Stimulated activated CD8-positive, alpha-beta memory T cell treated with anti-CD3 and anti-CD28 coated beads, Interleukin-7, amount 100 ng/mL, for 48 hours (primary cell): ENCODE measurements around the gene PXMP2.
"Not testable (repeated sequence)": the region's sequence is repeated elsewhere in the genome, so short reads cannot be mapped to it uniquely, and the experiment has no call there.

Source experiments
- DNase-seq, 2 donors: peaks; one replicate each; pipeline ENCODE4 v3.0.0-alpha.2; 2020; ENCODE audit warnings: low read depth in 1 of 2; ENCODE audit errors: extremely low read depth in 1 of 2

PXMP2 gene

DNA sequence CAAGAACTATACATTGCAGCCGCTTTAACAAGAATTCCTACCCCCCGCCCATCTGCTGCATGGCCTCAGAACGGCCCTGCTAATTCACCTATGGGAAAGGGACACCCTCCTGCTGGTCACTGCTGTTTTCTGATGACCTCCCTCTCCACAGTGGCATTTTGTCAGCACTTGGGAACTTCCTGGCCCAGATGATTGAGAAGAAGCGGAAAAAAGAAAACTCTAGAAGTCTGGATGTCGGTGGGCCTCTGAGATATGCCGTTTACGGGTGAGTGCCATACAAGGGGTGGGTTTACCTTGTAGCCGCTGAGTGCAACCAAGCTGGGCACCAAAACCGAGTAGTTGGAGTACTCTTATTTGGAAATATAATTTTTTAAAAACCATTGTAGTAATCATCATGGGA is 2.7 kb downstream of the PXMP2 start:
- DNase-seq: no peak

DNA sequence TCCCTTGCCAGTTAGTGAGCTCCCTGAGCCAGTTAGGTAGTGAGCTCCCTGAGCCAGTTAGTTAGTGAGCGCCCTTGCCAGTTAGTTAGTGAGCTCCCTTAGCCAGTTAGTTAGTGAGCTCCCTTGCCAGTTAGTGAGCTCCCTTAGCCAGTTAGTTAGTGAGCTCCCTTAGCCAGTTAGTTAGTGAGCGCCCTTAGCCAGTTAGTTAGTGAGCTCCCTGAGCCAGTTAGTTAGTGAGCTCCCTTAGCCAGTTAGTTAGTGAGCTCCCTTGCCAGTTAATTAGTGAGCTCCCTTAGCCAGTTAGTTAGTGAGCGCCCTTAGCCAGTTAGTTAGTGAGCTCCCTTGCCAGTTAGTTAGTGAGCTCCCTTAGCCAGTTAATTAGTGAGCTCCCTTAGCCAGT is 4.6 kb downstream of the PXMP2 start:
- DNase-seq: not testable (repeated sequence)

DNA sequence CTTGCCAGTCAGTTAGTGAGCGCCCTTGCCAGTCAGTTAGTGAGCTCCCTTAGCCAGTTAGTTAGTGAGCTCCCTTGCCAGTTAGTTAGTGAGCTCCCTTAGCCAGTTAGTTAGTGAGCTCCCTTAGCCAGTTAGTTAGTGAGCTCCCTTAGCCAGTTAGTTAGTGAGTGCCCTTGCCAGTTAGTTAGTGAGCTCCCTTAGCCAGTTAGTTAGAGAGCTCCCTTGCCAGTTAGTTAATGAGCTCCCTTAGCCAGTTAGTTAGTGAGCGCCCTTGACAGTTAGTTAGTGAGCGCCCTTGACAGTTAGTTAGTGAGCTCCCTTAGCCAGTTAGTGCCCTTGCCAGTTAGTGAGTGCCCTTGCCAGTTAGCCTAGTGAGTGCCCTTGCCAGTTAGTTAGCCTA is 7.5 kb downstream of the PXMP2 start:
- not testable (repeated sequence) for DNase-seq

DNA sequence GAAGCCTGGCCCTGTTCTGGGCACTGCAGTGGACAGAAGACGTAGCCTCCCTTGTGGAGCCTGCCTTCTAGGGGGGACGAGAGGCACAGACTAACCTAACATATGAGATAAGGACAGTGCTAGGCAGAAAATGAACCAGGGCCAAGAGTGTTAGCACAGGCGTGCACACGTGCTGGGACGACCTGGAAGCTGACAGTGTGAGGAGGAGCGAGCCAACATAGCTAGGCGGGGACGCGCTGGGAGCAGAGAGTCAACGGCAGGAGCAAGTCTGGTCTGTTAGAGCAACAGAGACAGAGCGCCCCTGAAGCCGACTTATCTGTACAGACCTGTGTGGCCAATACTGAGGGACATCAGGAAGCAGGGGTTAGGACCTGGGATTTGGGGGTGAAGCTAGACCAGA is 8.0 kb downstream of the PXMP2 start:
- no peak for DNase-seq

DNA sequence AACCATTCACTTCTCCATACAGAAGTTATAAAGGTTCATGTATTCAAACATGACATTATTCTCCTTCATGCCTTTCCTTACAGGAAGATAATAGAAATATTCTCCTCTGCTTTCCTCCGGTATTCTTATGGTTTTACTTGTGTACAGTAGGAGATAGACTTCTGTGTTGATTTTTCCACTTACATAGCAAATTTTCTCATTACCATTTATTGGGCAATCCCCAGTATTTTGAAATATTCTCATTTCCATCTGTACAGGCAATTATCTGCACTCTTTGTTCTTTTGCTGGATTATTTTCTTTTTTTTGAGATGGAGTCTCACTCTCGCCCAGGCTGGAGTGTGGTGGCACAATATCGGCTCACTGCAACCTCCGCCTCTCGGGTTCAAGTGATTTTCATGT is 11.0 kb downstream of the PXMP2 start:
- no peak for DNase-seq

DNA sequence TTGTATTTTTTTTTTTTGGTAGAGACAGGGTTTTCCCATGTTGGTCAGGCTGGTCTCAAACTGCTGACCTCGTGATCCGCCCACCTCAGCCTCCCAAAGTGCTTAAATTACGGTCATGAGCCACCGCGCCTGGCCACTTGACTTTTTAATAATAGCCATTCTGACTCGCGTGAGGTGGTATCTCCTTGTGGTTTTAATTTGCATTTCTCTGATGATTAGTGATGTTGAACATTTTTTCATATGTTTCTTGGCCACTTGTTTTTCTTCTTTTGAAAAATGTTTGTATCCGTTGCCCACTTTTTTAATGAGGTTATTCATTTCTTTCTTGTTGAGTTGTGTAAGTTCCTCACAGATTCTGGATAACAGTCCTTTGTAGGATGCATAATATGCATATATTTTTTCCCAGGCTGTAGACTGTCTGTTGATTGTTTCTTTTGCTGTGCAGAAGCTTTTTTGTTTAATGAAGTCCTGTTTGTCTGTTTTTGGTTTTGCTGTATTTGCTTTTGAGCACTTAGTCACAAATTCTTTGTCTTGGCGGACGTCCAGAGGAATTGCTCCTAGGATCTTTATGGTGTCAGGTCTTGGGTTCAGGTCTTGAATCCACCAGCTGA is 12.9 kb downstream of the PXMP2 start:
- no peak for DNase-seq

DNA sequence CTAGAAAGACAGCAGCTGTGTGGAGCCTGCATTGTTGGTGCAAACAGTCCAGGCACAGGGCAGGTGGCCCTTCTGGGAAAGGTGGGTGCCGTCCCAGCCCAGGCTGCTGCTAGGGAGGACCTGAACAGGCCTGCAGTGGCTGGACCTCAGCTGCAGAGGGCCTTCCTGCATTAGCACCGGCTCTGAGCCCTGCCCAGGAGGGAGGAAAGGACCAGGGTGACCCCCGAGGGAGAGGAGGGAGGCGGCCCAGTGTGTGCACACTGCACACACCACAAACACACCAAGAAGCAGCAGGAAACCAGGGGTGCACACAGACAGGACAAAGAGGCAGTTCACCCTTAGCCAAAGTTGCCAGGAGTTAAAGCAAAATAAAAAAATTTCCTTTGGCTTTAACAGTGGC is 15.3 kb downstream of the PXMP2 start:
- no peak for DNase-seq

DNA sequence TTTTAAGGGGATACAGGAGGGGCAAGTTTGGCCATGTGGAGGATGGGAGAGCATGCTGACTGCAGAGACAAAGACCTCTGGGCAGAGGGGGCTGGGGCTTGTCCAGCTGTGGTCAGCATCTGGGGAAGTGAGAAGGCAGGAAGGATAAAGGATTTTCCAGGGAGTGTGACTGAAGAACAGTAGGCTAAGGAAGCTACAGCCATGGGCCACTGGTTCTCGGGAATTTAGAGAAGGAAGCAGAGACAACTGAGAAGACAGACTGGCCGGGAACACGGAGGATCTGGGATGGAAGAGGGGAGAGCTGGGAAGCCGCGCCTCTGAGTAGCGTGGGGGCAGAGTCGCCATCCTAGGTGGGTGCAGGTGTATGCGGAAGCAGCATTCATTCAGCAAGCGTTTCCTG is 16.3 kb downstream of the PXMP2 start:
- no peak for DNase-seq

DNA sequence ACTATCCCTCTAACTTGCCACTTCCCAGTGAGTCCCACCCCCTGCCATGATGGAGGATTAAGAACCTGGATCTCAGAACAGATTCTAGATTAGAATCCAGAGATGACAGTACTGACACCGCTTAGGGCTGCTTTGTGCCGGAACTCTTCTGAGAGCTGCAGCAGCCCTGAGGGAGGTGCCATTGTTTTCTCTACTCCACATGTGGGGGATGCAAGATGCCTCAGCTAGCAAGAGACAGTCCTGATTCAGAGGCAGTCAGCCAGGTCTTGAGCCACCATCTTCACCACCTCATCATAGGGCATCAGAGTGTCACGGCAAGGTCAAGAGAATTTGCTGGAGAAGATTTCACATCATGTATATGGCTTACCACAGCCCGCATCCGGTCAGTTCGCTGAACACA is 19.9 kb downstream of the PXMP2 start:
- no peak for DNase-seq

DNA sequence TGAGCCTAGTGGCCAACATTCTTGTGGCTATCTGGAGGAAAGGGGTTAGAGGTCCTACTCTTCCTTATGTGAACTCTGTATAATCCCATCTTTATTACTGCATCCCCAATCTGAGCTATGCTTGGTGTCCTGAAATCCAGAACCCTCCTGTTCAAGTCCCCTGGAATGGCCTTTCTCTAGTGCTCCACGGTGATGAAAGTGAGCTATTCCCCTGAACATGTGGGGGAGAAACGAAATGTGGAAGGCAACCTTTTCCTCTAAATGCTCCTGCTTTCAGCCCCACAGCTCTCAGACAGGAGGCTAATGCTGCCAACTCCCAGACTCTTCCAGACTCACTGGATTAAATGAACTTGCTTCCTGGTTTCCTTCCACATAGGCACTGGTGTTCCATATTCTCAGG is 20.8 kb downstream of the PXMP2 start:
- no peak for DNase-seq

DNA sequence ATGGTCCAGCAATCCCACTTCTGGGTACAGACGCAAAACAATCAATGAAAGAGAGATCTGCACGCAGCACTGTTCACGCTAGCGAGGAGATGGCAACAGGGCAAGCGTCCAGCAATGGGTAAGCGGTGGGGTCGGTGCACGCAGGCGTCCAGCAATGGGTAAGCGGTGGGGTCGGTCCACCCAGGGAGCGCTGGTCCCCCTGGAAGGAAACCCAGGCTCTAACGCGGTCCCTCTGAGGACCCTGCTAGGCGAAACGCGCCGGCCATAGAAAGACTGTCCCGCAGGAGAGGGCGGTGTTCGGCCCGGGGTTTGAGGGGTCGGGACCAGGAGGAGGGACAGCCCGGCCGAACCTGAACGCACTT is 22.6 kb downstream of the PXMP2 start:
- DNase-seq: no peak

DNA sequence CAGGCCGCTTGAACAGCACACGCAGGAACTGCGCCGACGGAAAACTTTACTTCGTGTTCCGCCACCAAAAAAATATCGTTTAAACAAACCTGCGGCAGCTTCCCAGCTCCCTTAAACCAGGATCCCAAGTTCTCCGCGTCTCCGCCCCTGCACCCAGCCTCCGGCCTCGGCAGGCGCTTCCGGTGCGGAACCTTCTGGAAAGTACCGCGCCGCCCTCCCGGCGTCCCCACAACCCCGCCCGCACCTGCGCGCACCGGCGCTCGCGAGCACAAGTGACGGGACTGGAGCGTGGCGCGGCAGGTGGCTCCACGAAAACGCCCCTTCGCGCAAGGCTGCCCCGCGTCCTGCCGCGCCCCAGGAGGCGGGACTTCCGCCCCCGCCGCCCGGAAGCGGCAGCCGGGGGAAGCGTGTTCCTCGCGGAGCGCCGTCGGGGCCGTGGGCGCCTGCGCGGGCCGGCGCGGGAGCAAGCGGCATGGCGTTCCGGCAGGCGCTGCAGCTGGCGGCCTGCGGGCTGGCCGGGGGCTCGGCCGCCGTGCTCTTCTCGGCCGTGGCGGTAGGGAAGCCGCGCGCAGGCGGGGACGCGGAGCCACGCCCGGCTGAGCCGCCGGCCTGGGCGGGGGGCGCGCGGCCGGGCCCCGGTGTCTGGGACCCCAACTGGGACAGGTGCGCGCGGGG is 23.2 kb downstream of the PXMP2 start, which contains the start of gene PGAM5:
PGAM5 (plus strand) TSS at position 438 of the 675 bp plus-strand sequence; CDS start at position 473, 35 bp downstream.
- peak; percentile 81 for DNase-seq

DNA sequence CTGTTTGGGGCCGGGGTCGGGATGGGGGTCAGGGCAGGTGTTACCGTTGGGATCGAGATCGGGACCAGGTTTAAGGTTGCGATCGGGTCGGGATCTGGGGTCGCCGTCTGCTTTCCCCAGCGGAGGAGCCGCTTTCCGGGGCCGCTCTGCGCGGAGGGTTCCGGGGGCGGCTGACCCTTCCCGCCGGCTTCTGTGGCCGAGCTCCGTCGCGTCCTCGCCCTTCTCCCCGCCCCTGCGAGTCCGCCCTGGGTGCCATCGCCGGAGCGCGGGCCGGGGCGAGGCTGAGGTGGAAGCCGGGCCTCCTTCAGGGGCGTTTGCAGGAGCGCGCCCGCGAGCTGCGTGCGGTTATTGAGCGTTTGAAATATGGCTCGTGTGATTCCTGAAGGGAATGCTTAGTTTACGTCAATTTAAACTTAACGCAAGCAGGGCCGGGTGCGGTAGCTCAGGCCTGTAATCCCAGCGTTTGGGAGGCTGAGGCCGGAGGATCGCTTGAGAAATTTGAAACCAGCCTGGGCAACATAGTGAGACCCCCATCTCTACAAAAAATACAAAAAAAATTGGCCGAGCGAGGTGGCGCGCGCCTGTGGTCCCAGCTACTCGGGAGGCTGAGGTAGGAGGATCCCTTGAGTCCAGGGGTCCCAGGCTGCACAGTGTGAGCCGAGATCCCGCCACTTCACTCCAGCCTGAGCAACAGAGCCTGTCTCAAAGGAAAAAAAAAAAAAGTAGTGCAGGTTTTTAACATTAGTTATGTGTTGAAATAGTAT is 23.9 kb downstream of the PXMP2 start:
- no peak for DNase-seq

DNA sequence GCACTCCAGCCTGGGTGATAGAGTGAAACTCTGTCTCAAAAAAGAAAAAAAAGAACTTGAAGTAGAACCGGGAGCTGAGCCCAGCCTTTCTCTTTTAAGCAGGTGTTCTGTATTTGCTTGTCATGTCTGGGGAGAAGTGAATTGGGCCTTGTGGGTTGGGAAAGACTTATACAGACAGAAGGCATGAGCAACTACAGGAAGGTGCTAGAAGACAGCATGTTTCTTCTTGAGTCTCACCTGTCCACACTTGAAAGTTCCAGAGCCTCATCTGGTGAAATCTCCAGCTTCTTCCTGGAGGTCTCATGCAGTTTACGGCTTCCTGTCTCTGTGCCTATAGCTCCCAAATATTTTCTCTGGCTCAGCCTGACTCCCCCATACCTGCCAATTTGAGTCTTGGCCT is 25.7 kb downstream of the PXMP2 start:
- DNase-seq: no peak

DNA sequence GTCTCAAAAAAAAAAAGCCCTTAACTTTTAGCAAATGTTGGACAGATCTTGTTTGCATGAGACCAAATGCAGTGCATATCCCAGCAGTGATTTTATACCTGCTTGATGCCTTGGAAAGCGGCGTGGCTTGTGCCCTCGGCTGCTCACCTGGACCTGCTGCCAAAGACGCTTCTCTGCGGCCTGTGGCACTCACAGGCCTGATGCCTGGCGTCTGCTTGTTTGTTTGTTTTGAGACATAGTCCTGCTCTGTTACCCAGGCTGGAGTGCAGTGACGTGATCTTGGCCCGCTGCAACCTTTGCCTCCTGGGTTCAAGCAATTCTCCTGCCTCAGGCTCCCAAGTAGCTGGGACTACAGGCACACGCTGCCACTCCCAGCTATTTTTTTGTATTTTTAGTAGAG is 28.5 kb downstream of the PXMP2 start:
- no peak for DNase-seq

DNA sequence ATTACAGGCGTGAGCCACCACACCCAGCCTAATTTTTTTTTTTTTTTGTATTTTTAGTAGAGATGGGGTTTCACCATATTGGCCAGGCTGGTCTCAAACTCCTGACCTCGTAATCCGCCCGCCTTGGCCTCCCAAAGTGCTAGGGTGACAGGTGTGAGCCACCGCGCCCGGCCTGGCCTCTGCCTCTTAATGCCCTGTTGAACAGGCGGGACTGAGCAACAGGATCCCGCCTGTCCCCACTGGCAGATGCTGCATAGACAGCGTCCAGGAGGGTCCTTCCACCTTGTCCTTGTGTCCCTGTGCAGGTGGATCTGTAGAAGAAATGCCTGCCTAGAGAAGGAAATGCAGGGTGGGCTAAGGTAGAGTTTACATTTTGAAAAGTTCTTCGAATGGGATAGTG is 29.0 kb downstream of the PXMP2 start:
- no peak for DNase-seq

DNA sequence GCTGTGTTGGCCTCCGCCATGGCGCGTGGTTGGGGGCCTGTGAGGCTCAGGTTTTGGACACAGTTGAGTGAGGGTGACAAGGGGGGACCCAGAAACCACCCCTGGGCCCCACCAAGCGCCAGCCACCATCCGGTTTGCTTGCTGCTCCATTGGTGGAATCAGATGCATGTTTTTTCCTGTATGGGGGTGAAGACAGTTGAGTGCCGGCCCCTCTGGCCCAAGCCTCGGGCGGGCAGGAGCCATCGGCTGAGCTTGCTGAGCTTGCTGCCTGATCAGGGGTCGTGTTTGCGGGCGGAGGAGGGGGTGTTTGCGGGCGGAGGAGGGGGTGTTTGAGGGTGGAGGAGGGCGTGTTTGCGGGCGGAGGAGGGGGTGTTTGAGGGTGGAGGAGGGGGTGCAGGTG is 29.6 kb downstream of the PXMP2 start:
- DNase-seq: no peak

DNA sequence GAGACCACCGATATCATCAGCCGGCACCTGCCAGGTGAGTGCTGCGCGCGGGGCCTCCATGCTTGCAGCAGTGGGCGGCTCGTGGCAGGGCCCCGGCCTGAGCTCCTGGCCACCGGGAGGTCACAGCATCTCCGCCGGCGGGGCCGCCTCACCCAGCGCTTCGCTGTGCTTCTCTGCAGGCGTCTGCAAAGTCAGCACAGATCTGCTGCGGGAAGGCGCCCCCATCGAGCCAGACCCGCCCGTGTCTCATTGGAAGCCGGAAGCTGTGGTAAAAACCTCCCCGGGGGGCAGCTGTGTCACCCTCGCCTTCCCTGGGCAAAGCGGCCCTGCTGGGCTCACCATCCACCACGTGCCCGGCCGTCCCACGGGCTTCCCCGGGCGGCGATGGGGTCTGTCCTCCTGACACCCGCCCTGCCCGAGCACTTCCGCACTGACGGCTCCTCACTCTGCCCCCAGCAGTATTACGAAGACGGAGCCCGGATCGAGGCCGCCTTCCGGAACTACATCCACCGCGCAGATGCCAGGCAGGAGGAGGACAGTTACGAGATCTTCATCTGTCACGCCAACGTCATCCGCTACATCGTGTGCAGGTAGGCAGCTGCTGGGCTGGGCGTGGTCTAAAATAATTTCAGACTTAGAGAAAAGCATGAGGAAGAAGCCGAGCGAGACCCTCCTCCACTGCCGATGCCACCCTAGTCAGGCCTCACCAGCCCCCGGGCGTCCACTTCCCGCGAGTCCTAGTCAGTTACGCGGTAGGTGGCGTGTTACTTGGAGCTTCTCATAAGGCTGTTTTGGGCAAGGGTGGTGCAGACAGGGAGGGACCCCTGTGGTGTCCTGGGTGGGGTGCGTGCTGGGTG is 30.4 kb downstream of the PXMP2 start:
- DNase-seq: no peak

DNA sequence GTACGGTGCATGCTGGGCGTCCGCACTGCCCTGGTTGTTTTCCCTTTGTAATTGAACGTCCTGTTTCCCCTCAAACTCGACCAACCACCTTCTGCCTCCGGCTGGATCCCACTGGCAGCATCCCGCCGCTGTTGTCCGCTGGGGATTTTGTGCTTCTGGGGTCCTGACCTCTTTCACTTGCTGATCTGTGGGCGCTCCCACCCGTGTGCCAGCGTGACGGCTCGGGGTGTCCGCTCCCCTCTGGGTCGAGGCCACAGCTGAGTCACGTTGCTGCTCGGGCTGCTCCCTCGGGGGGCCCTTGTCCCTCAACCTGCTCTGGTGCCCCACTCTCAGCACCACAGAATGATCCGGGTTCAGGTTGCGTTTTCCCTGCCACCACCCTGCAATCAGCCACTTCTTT is 31.3 kb downstream of the PXMP2 start:
- no peak for DNase-seq

DNA sequence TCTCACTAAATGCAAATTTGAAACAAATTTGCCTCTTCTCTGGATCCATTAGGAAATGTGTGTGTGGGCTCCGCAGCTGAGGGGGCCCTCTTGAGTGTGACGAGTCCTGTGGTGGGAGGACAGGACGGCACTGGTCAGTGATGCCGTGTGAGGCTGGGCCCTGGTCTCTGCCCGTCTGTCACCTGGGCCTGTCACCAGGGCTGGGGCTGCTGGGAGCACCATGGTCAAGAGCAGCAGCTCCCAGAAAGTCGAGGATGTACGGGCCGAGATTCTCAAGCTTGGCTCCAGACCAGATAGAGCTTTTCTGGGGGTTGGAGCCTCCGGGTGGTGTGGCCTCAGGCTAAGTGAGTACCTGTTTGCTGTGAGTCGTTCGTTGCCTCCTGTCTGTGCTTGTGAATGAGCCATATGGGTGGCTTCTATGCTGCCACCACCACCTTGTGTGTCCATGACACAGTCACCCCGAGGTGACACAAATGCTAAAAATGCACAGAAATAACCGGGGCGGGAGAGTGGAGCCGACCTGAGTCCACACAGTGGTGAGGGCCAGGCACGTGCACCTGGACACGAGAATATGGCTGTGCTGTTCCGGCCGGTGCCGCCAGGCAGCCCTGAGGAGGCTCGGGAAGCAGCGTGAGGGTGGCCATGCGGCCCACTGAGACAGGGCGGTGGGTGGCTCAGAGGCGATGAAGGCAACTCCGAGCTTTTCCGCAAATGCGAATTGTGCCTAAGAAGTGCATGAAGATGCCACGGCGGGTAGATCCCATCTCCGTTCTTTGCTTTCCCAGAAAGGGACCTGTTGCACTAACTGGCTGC is 32.0 kb downstream of the PXMP2 start:
- DNase-seq: no peak

DNA sequence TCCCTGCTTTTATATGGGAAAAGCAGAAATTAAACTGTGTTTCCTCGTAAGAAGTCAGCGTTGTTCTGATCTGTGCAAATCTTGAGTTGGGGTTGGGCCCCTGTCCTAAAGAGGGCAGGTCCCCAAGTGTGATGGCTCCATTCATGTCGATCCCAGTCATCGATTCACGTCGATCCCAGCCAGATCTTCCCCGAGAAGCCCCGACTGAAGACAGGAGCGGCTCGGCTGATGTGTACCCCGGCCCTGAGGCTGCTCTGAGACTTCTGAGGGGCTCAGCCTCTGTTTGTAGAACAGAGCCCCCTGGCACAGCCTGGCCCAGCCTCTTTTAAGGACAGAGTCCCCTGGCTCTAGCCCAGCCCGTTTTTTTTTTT is 32.6 kb downstream of the PXMP2 start:
- no peak for DNase-seq
